Karpas-422 (cell line): ENCODE data around the gene REEP3. TPM values are rescaled to one million over a fixed set of nuclear protein-coding genes. Genes with fewer than 3 reads are reported as not detected.
"Not testable (repeated sequence)": the region's sequence is repeated elsewhere in the genome, so short reads cannot be mapped to it uniquely, and the experiment has no call there.

Experiments used
- DNase-seq: peaks from one replicate; pipeline ENCODE4 v3.0.0-alpha.2; 2015
- H2AFZ ChIP-seq: fragments of 200-600 bp; sonication (generic); 2 replicates; pipeline ENCODE4 v1.6.1; 2014; ENCODE audit warnings: antibody characterized with exemption, low read length, mixed read lengths
- H3K27ac ChIP-seq: fragments of 200-600 bp; sonication (generic); 2 replicates; pipeline ENCODE4 v1.5.1; 2014; ENCODE audit warnings: mild to moderate bottlenecking, low read length, moderate library complexity
- H3K27me3 ChIP-seq: fragments of 200-600 bp; sonication (generic); 2 replicates; pipeline ENCODE4 v1.6.1; 2014; ENCODE audit warnings: low read length, mixed read lengths
- H3K36me3 ChIP-seq: fragments of 200-600 bp; sonication (generic); 2 replicates; pipeline ENCODE4 v1.6.1; 2014; ENCODE audit warnings: low read length, mixed read lengths; ENCODE audit not compliant: insufficient read depth
- H3K4me1 ChIP-seq: fragments of 200-600 bp; sonication (generic); 2 replicates; pipeline ENCODE4 v1.6.1; 2014; ENCODE audit warnings: mild to moderate bottlenecking, low read length, mixed read lengths
- H3K4me2 ChIP-seq: fragments of 200-600 bp; sonication (generic); 2 replicates; pipeline ENCODE4 v1.6.1; 2014; ENCODE audit warnings: low read length, low read depth, mild to moderate bottlenecking; ENCODE audit not compliant: poor library complexity, severe bottlenecking
- H3K4me3 ChIP-seq: fragments of 200-600 bp; sonication (generic); 2 replicates; pipeline ENCODE4 v1.5.1; 2014; ENCODE audit warnings: mild to moderate bottlenecking, antibody characterized with exemption, low read length, mixed read lengths
- H3K79me2 ChIP-seq: fragments of 200-600 bp; sonication (generic); 2 replicates; pipeline ENCODE4 v1.6.1; 2014; ENCODE audit warnings: mild to moderate bottlenecking, low read length, mixed read lengths
- H3K9ac ChIP-seq: fragments of 200-600 bp; sonication (generic); 2 replicates; pipeline ENCODE4 v1.6.0; 2014; ENCODE audit warnings: low read length
- H3K9me2 ChIP-seq: fragments of 200-600 bp; sonication (generic), shearing (Covaris generic); replicated peaks from 2 replicates; pipeline ENCODE4 v1.6.0; 2014; ENCODE audit warnings: mild to moderate bottlenecking, low read length, moderate library complexity; ENCODE audit not compliant: insufficient read depth
- H3K9me3 ChIP-seq: fragments of 300-700, 200-600 bp; sonication (generic); 2 replicates; pipeline ENCODE4 v1.6.1; 2014; ENCODE audit warnings: low read length, mixed read lengths
- H4K20me1 ChIP-seq: fragments of 200-600 bp; sonication (generic); 2 replicates; pipeline ENCODE4 v1.6.1; 2014; ENCODE audit warnings: mild to moderate bottlenecking, antibody characterized with exemption, low read length, low read depth; ENCODE audit not compliant: insufficient read depth
- total RNA-seq: library from RNA; depleted of rRNA; stranded (reverse); fragments of >200 nt; shearing (Covaris generic); gene quantifications from 2 replicates; pipeline ENCODE4 v1.2.3, GENCODE V29; 2014; ENCODE audit warnings: low replicate concordance

The REEP3 gene
- total RNA-seq, 1 experiment from 2014 or later = 1.8 TPM

GRCh38 chr10:63644418-63645142 is 123.4 kb downstream of the REEP3 start:
- Histone ChIP-seq H3K9me3 (no peaks in the 10 kb centered on the region), H3K27ac (no peak overlapping the region), H3K4me2 (no peak overlapping the region), H3K4me1 (peaks cover 6% of the 10 kb centered on the region; the same call in 1 of the 2 replicates), H3K4me3 (no peak overlapping the region), H3K9ac (no peak overlapping the region), H3K9me2 (no peaks in the 10 kb centered on the region), H3K27me3 (no peaks in the 10 kb centered on the region), H3K79me2 (no peaks in the 10 kb centered on the region), H2AFZ (no peak overlapping the region), H3K36me3 (no peaks in the 10 kb centered on the region), H4K20me1 (no peaks in the 10 kb centered on the region)
- DNase-seq = no peak

GRCh38 chr10:63645195-63645594 is 124.0 kb downstream of the REEP3 start:
- Histone ChIP-seq H3K4me1 (peaks cover 6% of the 10 kb centered on the region; the same call in 1 of the 2 replicates), H3K9me2 (no peaks in the 10 kb centered on the region), H3K27me3 (no peaks in the 10 kb centered on the region), H3K36me3 (no peaks in the 10 kb centered on the region), H3K79me2 (no peaks in the 10 kb centered on the region), H4K20me1 (no peaks in the 10 kb centered on the region), H3K4me3 (no peak overlapping the region), H2AFZ (no peak overlapping the region), H3K9ac (no peak overlapping the region), H3K27ac (no peak overlapping the region), H3K4me2 (no peak overlapping the region), H3K9me3 (no peaks in the 10 kb centered on the region)
- DNase-seq = no peak

- Histone ChIP-seq H4K20me1 (no peaks in the 10 kb centered on the region), H3K4me1 (peaks cover 6% of the 10 kb centered on the region; the same call in 1 of the 2 replicates), H3K79me2 (no peaks in the 10 kb centered on the region), H3K9ac (no peak overlapping the region), H3K9me2 (no peaks in the 10 kb centered on the region), H2AFZ (no peak overlapping the region), H3K4me3 (no peak overlapping the region), H3K27me3 (no peaks in the 10 kb centered on the region), H3K27ac (no peak overlapping the region), H3K9me3 (no peaks in the 10 kb centered on the region), H3K36me3 (no peaks in the 10 kb centered on the region), H3K4me2 (no peak overlapping the region)
- no peak for DNase-seq
Measured at GRCh38 chr10:63646491-63646890, 125.3 kb downstream of the REEP3 start.

- Histone ChIP-seq H3K9ac (no peak overlapping the region), H3K9me3 (no peaks in the 10 kb centered on the region), H3K27me3 (no peaks in the 10 kb centered on the region), H4K20me1 (no peaks in the 10 kb centered on the region), H3K36me3 (no peaks in the 10 kb centered on the region), H3K4me3 (no peak overlapping the region), H3K9me2 (no peaks in the 10 kb centered on the region), H3K4me2 (no peak overlapping the region), H3K27ac (no peak overlapping the region), H3K79me2 (no peaks in the 10 kb centered on the region), H3K4me1 (no peaks in the 10 kb centered on the region), H2AFZ (no peak overlapping the region)
- no peak for DNase-seq
Measured at GRCh38 chr10:63651864-63652263, 130.7 kb downstream of the REEP3 start.

- Histone ChIP-seq H2AFZ (no peak overlapping the region), H3K9me3 (no peaks in the 10 kb centered on the region), H3K27me3 (no peaks in the 10 kb centered on the region), H3K9ac (no peak overlapping the region), H3K36me3 (no peaks in the 10 kb centered on the region), H3K27ac (no peak overlapping the region), H3K4me3 (no peak overlapping the region), H4K20me1 (no peaks in the 10 kb centered on the region), H3K4me1 (no peaks in the 10 kb centered on the region), H3K9me2 (no peaks in the 10 kb centered on the region), H3K4me2 (no peak overlapping the region), H3K79me2 (no peaks in the 10 kb centered on the region)
- DNase-seq = no peak
Measured at GRCh38 chr10:63653747-63654146, 132.5 kb downstream of the REEP3 start.

- Histone ChIP-seq H3K4me3 (no peak overlapping the region), H3K27ac (no peak overlapping the region), H3K36me3 (no peaks in the 10 kb centered on the region), H3K9ac (no peak overlapping the region), H3K9me3 (no peaks in the 10 kb centered on the region), H3K27me3 (no peaks in the 10 kb centered on the region), H3K4me1 (no peaks in the 10 kb centered on the region), H3K4me2 (no peak overlapping the region), H3K79me2 (no peaks in the 10 kb centered on the region), H3K9me2 (no peaks in the 10 kb centered on the region), H4K20me1 (no peaks in the 10 kb centered on the region), H2AFZ (no peak overlapping the region)
- no peak for DNase-seq
Measured at GRCh38 chr10:63657761-63658160, 136.6 kb downstream of the REEP3 start.

- not testable (repeated sequence) for H3K4me3 ChIP-seq, H4K20me1 ChIP-seq, H3K4me1 ChIP-seq, H3K27ac ChIP-seq, H3K9me3 ChIP-seq, DNase-seq, H2AFZ ChIP-seq, H3K79me2 ChIP-seq, H3K36me3 ChIP-seq, H3K4me2 ChIP-seq, H3K9me2 ChIP-seq, H3K9ac ChIP-seq, H3K27me3 ChIP-seq
Measured at GRCh38 chr10:63660941-63661340, 139.7 kb downstream of the REEP3 start.

- H3K9me2 ChIP-seq = no peaks in the 10 kb centered on the region
- no peak overlapping the region for H2AFZ ChIP-seq
- H3K27me3 ChIP-seq = no peaks in the 10 kb centered on the region
- no peaks in the 10 kb centered on the region for H3K36me3 ChIP-seq
- H3K27ac ChIP-seq = no peak overlapping the region
- no peak overlapping the region for H3K9ac ChIP-seq
- no peak overlapping the region for H3K4me2 ChIP-seq
- H3K79me2 ChIP-seq = no peaks in the 10 kb centered on the region
- no peaks in the 10 kb centered on the region for H4K20me1 ChIP-seq
- no peaks in the 10 kb centered on the region for H3K9me3 ChIP-seq
- no peaks in the 10 kb centered on the region for H3K4me1 ChIP-seq
- no peak overlapping the region for H3K4me3 ChIP-seq
- no peak for DNase-seq
Measured at GRCh38 chr10:63661347-63661746, 140.1 kb downstream of the REEP3 start.
